GM19438 (cell line): ENCODE data around the gene BLID.

Experiments used
- ATAC-seq: cut with Tn5 transposase; IDR thresholded peaks from one replicate; pipeline ENCODE4 v1.9.1; 2021; ENCODE audit warnings: low read depth; ENCODE audit not compliant: unreplicated experiment

The BLID gene

DNA sequence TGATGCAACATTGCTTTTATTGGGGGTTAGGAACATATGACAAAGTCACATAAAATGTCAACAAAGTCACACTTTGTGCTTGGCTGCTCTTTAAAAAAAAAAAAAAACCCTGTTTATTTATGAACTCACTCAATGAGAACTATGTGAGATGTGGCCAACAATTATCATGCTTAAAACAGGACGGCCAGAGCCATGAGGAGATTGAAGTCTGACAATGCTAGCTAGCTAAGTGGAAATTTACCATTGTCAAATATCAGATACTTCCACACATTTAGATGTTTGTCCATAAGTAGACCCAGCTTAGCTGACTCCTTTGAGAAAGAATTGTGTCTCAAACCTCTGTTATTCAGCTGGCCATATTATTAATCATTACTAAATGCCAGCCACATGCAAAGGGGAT, 26.9 kb downstream of the BLID start:
- no peak for ATAC-seq

DNA sequence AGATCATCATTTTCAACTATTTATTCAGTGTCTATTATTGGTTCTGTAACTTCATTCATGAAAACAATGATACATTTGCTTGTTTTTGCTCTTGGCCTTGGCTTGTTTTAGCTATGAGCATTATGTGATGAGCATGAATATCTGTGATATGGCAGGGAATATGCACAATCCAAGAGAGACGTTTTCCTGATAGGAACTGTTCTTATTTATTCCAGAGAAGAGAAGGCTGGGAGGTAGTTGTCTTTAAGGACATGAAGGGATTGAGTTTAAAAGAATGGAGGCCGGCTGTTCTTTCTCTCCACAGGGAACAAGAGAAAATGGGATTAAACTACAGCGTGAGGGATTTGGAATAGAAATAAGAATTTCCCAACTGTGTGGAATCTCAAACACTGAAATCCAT, 30.3 kb downstream of the BLID start:
- ATAC-seq, result no peak

DNA sequence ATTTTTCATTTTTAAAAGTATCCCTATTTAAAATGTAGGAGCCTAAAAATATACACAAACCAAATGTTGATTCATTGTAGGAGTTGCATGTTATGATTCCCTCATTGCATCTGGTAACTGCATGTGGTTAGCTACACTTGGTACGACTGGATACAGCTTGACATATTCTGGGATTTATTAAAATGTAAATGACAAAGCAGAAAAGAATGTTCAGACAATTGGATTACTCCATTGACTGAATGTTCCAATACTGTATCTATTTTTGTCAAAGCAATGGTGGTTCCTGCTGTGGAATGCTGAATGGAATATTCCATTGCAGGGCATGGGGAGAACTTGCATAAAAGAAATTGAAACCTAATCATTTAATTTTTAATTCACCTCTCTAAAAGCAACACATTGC, 30.8 kb downstream of the BLID start:
- no peak for ATAC-seq

DNA sequence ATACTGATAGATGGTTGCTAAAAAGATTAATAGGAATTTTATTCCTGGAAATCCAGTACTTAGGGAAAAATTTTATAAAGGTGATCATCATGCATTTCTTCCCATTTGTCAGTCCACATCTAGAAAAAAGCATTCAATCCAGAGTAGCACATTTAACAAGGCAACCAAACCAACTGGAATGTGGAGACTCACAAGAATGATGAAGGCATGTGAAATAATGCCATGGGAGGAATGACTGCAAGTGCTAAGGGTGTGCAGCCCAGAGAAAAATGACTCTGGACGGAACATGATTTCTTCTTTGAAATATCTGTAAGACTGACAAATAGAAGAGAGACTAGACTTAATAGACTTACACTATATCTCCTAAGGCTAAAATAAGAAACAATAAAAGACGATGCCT, 33.8 kb downstream of the BLID start:
- no peak for ATAC-seq

DNA sequence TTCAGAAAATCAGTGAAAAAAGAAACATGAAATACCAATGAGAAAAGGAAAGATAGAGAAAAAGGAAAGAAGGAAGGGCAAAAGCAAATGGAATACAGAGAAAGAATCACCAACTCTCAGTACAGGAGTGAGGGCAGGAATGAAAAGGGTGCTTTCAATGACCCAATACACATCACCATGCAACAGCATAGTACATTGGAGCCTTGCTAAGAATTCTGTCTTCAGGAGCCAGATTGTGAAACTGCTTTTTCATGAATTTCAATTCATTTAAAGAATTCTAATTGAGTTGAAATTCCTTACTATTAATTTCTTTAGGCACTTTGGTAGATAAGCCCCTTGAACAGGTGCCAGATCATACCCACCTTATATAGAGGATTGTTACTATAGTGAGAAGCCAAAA, 34.9 kb downstream of the BLID start:
- ATAC-seq, result no peak

DNA sequence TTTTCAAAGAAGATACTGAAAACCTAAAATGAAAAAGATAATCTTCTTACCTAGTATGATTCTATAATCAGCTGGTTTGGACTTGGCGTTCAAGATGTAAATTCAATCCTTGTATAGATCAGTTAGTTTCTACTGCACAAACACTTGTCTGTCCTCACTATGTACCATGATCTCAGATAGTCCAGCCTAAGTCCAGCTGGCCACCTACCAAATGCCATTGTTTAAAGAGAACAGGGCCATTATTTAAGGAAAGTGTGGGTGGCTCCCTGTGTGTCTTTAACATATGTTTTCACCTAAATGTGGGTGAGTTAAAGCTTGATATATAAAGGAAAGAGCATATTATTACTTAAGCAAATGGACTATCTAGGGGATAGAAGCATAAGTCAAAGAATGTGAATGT, 38.6 kb downstream of the BLID start:
- no peak for ATAC-seq

DNA sequence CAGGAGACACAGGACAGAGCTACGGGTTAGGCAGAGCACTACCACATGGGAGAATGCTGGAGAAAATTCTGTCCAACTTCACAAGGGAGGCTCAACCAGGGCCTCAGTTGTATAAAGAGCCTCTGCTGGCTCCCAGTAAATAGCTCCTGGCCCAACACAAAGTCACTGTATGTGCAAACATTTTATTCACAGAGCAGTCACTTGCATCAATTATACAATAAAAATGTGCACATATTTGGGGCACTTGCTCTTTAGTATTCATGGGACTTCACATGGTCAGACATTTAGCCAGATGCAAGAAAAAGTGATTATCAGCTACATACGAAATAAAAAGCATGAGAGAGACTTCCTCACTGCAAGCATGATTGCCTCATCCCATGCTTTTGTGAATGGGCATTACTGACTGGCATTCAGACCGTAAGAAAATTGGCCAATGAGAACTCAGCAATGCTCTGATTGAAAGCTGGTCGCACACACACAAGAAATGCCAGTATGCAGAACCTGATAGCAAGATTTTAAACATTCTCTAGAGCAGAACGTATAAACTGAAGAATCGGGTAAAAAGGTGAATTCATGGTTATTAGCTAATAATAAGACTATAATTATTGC, 39.4 kb downstream of the BLID start:
- no peak for ATAC-seq

DNA sequence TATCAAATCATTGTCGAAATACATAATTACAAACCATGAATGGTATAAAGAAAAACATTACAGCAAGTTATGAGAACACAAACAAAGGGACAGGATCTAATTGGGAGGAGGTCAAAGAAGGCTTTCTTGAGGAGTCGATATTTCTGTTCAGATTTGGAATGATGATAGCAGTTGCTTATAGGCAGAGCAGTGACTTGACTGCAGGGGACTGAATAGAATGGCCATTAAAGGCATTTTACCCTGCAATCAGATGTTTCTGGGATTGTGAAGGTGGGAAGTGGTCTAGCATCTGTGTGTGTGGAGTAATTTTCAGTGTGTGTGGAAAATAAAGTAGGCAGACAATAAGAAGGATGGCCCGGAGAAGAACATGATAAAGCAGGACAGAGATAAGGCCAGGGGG, 41.0 kb downstream of the BLID start:
- ATAC-seq, result no peak

DNA sequence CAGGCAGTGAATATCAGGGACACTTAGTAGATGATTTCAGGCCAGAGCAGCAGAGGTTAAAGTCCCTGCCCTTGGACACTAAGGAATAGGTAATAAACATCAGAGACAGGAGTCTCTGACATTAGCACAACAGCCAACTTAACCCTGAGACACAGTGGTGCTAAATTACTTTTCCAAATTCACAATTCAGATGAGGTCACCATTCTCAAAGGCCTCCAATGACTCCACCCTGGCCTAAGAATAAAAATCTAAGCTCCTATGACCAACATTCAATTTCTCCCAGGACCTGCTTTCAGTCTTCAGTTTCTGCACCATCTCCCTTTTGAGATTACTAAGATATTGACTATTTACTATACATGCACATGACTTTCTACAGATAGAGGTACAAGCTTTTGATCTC, 42.0 kb downstream of the BLID start:
- ATAC-seq, result no peak

DNA sequence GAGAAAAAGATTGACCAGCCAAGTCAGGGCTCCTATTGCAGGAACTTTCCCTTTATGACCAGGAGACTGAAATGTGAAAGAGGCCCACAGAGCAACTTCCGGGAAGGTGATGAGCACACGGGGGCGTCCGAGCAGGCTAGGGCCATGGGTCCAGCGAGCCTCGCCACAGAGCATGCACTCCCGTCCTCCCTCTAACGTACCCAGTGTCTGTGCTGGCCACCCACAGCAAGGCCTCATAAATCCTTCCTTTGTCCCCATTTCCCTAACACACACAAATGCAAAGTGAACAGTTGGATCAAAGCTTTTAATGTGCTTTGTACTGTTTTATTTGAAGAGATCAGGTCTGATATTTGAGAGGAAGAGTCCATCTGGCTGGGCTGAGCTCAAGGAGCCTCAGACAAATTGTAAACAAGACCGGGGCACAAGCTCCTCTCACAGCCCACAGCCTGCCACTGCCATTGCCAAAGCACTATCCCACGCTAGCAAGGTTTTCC, 44.3 kb downstream of the BLID start:
- no peak for ATAC-seq

DNA sequence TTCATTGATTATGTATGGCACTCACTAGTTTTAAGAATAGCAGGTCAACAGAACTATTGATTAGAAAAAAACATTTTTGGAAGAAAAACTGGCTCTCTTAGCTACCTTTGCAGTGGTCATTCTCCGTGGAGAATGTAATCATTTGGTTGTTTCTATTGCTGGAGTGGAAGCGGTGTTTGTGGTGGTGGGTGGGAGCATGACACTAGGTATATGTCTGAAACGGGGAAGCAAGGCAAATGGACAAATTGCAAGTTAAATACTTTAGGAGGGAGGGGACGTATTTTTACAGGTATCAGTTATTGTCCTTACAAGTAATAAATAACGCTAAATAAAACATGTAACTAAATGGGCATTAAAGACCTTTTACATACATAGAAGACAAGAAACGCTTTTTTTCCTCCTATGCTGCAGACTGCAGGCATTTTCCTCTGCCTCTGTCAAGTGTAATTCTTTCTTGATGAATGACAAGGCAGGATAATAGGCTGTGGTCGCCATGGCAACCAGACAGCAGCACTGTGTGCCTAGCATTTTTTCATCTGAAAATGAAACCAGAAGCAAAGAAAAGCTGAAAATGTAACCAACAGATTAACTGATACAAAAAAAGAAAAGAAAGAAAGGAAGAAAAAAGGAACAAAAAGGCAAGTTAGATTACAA, 46.2 kb downstream of the BLID start:
- ATAC-seq, result no peak

DNA sequence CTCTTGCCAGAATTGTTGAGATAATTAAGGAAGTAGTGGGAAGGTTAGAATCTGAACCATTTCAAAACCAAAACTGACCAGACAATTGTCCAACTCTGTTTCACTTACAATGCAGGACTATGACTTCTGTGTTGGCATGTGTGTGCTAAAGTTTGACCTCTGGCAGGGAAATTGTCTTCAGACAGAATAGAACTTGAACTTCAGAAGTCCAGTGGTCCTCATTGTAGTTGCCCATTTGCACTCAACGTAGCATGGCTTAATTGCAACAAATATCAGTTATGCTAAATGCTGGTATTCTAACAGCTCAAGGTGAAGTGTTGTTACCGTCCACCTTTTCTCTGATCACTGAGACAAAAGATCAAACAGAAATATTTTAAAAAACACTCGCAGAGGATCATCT, 47.2 kb downstream of the BLID start:
- ATAC-seq, result no peak

DNA sequence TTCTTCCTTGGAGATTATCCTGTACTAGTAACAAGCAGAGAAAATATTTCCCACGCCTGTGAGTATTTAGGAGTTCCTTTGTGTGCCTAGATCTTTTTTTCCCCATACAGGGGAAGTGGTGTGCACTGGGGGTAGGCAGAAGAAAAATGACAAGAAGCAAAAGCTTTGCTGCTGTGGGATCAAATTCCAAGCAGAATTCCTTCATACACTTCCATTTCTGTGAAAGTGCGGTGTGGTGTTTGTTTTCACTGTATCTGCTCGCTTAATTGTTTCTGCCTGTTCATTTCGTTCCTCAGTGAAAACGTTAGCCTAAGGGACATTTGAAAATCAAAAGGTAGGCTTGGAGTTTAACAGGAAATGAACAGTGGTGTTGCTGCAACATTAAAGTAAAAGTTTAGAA, 47.9 kb downstream of the BLID start:
- ATAC-seq, result no peak
